Transverse colon (tissue), 4 donors: ENCODE results near the gene SYNE2. TPM values are rescaled to one million over a fixed set of nuclear protein-coding genes. Genes with fewer than 3 reads are reported as not detected.

ENCODE experiments used
- DNase-seq: peaks from one replicate; pipeline ENCODE4 v3.0.0-alpha.2; 2019
- H3K27ac ChIP-seq, 4 donors: fragments of 200-600 bp; sonication (generic); 2 replicates each; pipeline ENCODE4 v1.5.1; 2016 to 2018; ENCODE audit warnings: inconsistent platforms in 4 of 4
- H3K27me3 ChIP-seq: fragments of 200-600 bp; sonication (generic); 2 replicates; pipeline ENCODE4 v1.5.1; 2017; ENCODE audit warnings: inconsistent platforms
- H3K36me3 ChIP-seq, 4 donors: fragments of 200-600 bp; sonication (generic); 2 replicates each; pipeline ENCODE4 v1.5.1; 2017 to 2019; ENCODE audit warnings: inconsistent platforms in 4 of 4
- H3K4me1 ChIP-seq, 4 donors: fragments of 200-600 bp; sonication (generic); 2 replicates each; pipeline ENCODE4 v1.5.1; 2017 to 2020; ENCODE audit warnings: inconsistent platforms in 4 of 4
- H3K4me3 ChIP-seq, 4 donors: fragments of 200-600 bp; sonication (generic); 1 replicate in 1 of 4; 2 replicates in 3 of 4; pipeline versions ENCODE4 v1.5.1 to v1.6.1; 2017 to 2019; ENCODE audit warnings: inconsistent platforms in 4 of 4
- H3K9me3 ChIP-seq, 2 donors: fragments of 200-600 bp; sonication (generic); 2 replicates each; pipeline ENCODE4 v1.5.1; 2017 to 2019; ENCODE audit warnings: inconsistent platforms in 2 of 2
- EP300 ChIP-seq: sonication (generic); formaldehyde crosslinking; IDR thresholded peaks from one replicate; pipeline ENCODE4 v1.6.1; 2017; ENCODE audit warnings: antibody characterized with exemption, low read depth
- POLR2A ChIP-seq: fragments of 450-650 bp; IDR thresholded peaks from one replicate; pipeline ENCODE4 v1.6.1; 2016; ENCODE audit warnings: antibody characterized with exemption, mild to moderate bottlenecking, moderate library complexity
- POLR2AphosphoS5 ChIP-seq, 3 donors: sonication (generic); formaldehyde crosslinking; IDR thresholded peaks; one replicate each; pipeline ENCODE4 v1.6.1; 2016; ENCODE audit warnings: antibody characterized with exemption in 3 of 3
- WGBS, 2 donors: methylation state at CpG; one replicate each; pipeline ENCODE4 v1.1.5; 2018; ENCODE audit warnings: low coverage in 1 of 2; 5-methylcytosine and 5-hydroxymethylcytosine counted together
- in situ Hi-C, 4 donors: fragments of 200-750 bp; cut with MboI; loops; one replicate each; pipeline versions ENCODE4 v1.15.0 to v1.15.1; 2017; ENCODE audit warnings: low sequenced_read_pairs in 3 of 4, low pct_ligation_motif_present in 1 of 4, low pct_unique_long_range_greater_than_20kb in 1 of 4
- intact Hi-C: fragments of 100-400 bp; cut with DNase I; formaldehyde crosslinking; loops from one replicate; pipeline ENCODE4 v1.15.1; 2023; ENCODE audit warnings: low total_unique reads
- total RNA-seq, 4 donors: library from RNA; depleted of rRNA; stranded (reverse); fragments of >200 nt; gene quantifications; one replicate each; pipeline ENCODE4 v1.1.0, GENCODE V29; 2016
- TF ChIP-seq, protein P1 (sequence below), 5 experiments: fragments of 200-600 bp in 3 of 5; fragments of 450-650 bp in 2 of 5; sonication (generic) in 3 of 5; IDR thresholded peaks; 1 replicate in 2 of 5; 2 replicates in 3 of 5; pipeline ENCODE4 v1.5.1; 2016 to 2017; ENCODE audit warnings: antibody characterized with exemption in 5 of 5, inconsistent platforms in 3 of 5, mild to moderate bottlenecking in 2 of 5, moderate library complexity in 1 of 5

SYNE2 gene
- total RNA-seq, 4 donors from 2014 or later: 242 to 491 (median 304) TPM

DNA sequence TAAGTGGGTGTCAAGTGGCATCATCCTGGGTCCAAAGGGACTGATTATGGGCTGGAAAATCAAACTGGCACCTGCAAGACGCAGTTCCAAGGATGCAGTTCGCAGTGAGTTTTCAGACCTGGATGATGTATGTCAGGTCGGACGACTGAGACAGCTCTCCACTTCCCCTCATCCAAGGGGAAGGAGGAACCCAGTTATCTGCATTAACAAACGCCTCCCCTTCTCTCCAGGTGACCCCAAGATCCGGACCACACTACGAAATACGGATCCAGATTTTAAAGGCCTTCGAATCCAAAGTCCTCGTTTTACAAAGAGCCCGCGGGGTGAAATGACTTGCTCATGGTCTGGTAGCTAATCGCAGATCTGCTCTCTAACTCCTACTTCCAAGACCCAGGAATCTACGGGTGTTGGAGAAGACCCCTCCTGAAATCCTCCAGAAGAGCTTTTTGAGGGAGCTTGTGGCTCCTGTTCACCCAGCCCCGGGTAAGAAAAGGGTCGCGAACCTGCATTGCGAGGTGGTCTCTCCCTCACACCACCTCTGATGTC is 460 bp upstream of the SYNE2 start:
- Histone ChIP-seq H3K4me1 (peaks cover 6 to 19% (median 10%) of the 10 kb centered on the region in 4 donors), H3K27ac (peak overlapping the region; percentile 93 to 98 (median 96)), H3K36me3 (no peaks in the 10 kb centered on the region), H3K4me3 (peak overlapping the region in 3 of 4 donors; percentile 88 to 100 (median 89)), H3K9me3 (no peaks in the 10 kb centered on the region), H3K27me3 (no peaks in the 10 kb centered on the region)
- DNase-seq: no peak
- intact Hi-C loops: loop anchor here (10.0 kb wide), 1 partner anchor 52 kb away; no protein-coding TSS in a partner anchor
- in situ Hi-C loops: no loop called here
- TF ChIP-seq POLR2AphosphoS5 (IDR thresholded peaks at IDR 0.05) (no peak), EP300 (no peak), POLR2A (no peak)
- TF ChIP-seq, protein P1, sequence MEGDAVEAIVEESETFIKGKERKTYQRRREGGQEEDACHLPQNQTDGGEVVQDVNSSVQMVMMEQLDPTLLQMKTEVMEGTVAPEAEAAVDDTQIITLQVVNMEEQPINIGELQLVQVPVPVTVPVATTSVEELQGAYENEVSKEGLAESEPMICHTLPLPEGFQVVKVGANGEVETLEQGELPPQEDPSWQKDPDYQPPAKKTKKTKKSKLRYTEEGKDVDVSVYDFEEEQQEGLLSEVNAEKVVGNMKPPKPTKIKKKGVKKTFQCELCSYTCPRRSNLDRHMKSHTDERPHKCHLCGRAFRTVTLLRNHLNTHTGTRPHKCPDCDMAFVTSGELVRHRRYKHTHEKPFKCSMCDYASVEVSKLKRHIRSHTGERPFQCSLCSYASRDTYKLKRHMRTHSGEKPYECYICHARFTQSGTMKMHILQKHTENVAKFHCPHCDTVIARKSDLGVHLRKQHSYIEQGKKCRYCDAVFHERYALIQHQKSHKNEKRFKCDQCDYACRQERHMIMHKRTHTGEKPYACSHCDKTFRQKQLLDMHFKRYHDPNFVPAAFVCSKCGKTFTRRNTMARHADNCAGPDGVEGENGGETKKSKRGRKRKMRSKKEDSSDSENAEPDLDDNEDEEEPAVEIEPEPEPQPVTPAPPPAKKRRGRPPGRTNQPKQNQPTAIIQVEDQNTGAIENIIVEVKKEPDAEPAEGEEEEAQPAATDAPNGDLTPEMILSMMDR (IDR thresholded peaks at IDR 0.05): no peak
- WGBS, 2 donors: 16 to 80% methylated on average over 1 to 18 of the region's 18 CpGs

DNA sequence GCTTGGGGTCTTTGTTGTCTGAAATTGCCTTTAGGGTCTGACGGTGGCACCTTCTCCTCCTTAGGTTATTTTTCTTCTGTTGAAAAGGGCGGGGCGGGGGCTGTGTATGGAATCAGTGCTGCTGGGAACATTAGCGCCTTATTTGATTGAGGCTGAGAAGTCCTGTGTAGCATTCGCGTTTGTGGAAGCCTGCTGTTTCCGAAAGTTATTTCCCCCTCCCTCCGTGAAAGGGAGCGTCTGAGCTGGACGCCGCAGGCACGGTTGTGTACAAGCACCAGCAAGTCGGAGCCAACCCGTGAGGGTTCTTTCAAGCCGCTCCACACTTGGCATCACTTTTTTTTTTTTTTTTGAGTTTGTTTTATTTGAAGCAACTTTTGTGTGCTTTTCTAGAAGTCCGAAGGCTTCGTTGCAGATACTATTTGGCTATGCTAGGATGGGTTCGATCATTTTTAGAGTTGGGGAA is 1.1 kb downstream of the SYNE2 start:
- intact Hi-C loops (loop anchor here (10.0 kb wide), 1 partner anchor 51 kb away; no protein-coding TSS in a partner anchor), in situ Hi-C loops (no loop called here)
- no peaks in the 10 kb centered on the region for H3K27me3 ChIP-seq
- WGBS, 2 donors: 0 to 1% methylated on average over 1 to 18 of the region's 18 CpGs
- peaks cover 6 to 19% (median 10%) of the 10 kb centered on the region in 4 donors for H3K4me1 ChIP-seq
- H3K4me3 ChIP-seq: peak overlapping the region; percentile 47 to 100 (median 88)
- no peaks in the 10 kb centered on the region for H3K36me3 ChIP-seq
- H3K27ac ChIP-seq: peak overlapping the region; percentile 93 to 98 (median 96)
- TF ChIP-seq POLR2A: no peak
- TF ChIP-seq, protein P1 (IDR thresholded peaks at IDR 0.05): no peak
- TF ChIP-seq POLR2AphosphoS5 (IDR thresholded peaks at IDR 0.05): peak; percentile 27 to 51 (median 30)
- no peak for TF ChIP-seq EP300
- peak; percentile 70 for DNase-seq
- no peaks in the 10 kb centered on the region for H3K9me3 ChIP-seq

DNA sequence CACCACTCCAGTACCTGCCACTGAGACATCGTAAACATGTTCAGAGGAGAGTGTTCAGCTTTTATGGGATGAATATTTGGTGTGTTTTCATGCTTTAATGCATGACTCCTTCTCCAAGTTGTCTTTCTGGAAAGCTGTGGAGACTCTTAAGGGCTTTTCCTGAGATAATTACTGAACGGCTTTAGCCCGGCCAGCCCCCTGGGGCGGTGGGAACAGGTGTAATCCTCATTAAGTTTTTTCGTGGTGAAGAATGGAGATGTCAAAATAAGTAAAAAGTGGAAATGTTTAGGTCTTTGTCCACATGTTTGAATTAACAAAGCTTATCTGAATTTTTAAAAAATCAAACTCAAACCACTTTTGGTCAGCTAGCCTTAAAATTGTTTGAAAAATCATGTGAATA is 1.5 kb downstream of the SYNE2 start:
- Histone ChIP-seq H3K36me3 (no peaks in the 10 kb centered on the region), H3K9me3 (no peaks in the 10 kb centered on the region), H3K27ac (peak overlapping the region; percentile 93 to 98 (median 96)), H3K4me3 (peak overlapping the region; percentile 47 to 100 (median 88)), H3K27me3 (no peaks in the 10 kb centered on the region), H3K4me1 (peaks cover 6 to 19% (median 10%) of the 10 kb centered on the region in 4 donors)
- WGBS, 2 donors: 9 to 22% methylated on average over 4 to 5 of the region's 5 CpGs
- TF ChIP-seq, protein P1 (IDR thresholded peaks at IDR 0.05): no peak
- TF ChIP-seq POLR2A (no peak), EP300 (no peak), POLR2AphosphoS5 (IDR thresholded peaks at IDR 0.05) (no peak)
- no peak for DNase-seq
- intact Hi-C loops: loop anchor here (10.0 kb wide), 1 partner anchor 50 kb away; no protein-coding TSS in a partner anchor
- in situ Hi-C loops: no loop called here

DNA sequence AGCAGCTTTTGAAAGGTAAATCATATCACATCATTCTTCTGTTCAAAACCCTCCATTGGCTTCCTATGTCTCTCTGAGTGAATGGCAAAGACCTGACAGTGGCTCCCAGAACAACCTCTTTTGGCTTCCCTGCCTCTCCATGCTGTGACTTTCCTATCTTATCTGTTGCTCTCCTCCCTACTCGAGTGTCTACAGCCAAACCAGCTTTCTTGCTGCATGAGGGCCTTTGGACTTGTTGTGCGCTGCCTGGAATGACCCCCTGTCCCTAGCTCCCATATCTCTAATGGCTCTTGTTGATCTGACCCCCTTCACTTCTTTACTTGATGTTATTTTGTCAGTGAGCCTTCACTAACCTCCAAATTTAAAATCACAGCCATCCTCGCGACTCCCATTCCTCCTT is 2.5 kb downstream of the SYNE2 start:
- DNase-seq: no peak
- peaks cover 6 to 19% (median 10%) of the 10 kb centered on the region in 4 donors for H3K4me1 ChIP-seq
- in situ Hi-C loops: no loop called here
- H3K27ac ChIP-seq: no peak overlapping the region
- intact Hi-C loops: loop anchor here (10.0 kb wide), 1 partner anchor 50 kb away; no protein-coding TSS in a partner anchor
- no peaks in the 10 kb centered on the region for H3K27me3 ChIP-seq
- H3K36me3 ChIP-seq: no peaks in the 10 kb centered on the region
- WGBS, 2 donors: 74 to 83% methylated on average over 4 of the region's 4 CpGs
- no peaks in the 10 kb centered on the region for H3K9me3 ChIP-seq
- no peak overlapping the region for H3K4me3 ChIP-seq
- TF ChIP-seq, protein P1 (IDR thresholded peaks at IDR 0.05): no peak
- TF ChIP-seq POLR2A (no peak), EP300 (no peak), POLR2AphosphoS5 (IDR thresholded peaks at IDR 0.05) (no peak)
